ENCODE results near the gene MFAP1.

MFAP1 gene

DNA sequence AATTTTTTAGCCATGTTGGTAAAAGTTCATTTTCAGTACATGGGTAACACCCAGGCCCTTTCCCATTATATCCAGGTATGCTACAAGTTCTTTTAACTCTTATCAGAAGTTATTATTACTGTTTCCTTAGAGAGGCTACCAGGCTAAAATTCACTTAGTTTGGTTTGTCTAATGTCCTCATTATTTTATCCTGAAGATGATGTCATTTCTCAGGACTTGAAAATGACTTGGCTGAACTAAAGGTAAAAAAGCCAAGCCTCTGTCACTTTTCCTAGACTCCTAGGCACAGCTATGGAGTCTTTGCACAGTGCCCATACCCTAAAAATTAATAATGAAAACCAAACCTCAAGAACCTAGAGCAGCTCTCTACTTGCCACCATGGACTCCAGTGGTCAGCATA, 51.9 kb downstream of the MFAP1 start:
- no peak overlapping the region for H3K27ac ChIP-seq
- TF ChIP-seq, protein P1, sequence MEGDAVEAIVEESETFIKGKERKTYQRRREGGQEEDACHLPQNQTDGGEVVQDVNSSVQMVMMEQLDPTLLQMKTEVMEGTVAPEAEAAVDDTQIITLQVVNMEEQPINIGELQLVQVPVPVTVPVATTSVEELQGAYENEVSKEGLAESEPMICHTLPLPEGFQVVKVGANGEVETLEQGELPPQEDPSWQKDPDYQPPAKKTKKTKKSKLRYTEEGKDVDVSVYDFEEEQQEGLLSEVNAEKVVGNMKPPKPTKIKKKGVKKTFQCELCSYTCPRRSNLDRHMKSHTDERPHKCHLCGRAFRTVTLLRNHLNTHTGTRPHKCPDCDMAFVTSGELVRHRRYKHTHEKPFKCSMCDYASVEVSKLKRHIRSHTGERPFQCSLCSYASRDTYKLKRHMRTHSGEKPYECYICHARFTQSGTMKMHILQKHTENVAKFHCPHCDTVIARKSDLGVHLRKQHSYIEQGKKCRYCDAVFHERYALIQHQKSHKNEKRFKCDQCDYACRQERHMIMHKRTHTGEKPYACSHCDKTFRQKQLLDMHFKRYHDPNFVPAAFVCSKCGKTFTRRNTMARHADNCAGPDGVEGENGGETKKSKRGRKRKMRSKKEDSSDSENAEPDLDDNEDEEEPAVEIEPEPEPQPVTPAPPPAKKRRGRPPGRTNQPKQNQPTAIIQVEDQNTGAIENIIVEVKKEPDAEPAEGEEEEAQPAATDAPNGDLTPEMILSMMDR (IDR thresholded peaks at IDR 0.05), result no peak
- H3K4me3 ChIP-seq, result no peak overlapping the region
- no peak for DNase-seq (ENCODE audit: low spot score)

DNA sequence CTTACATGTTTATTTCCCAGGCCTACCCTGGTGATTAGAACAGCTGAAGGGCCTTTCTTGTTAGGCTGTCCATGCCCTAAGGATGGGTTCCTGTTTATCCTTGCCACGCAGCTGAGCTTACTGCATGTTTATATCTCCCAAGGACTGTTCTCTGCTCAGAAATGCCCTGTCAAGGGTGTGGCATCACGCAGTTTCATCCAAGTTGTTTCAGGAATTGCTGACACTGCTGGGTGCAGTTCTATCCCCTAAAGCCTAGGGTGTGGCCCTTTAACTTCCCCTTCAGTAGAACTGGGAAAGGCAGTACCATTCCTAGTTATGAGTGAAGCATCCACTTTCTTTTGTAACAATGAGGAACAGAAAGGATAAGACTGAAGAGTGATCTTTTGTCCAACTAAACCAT, 52.7 kb downstream of the MFAP1 start:
- TF ChIP-seq, protein P1 (IDR thresholded peaks at IDR 0.05), result no peak
- DNase-seq (ENCODE audit: low spot score), result no peak
- Histone ChIP-seq H3K4me3 (no peak overlapping the region), H3K27ac (no peak overlapping the region)

DNA sequence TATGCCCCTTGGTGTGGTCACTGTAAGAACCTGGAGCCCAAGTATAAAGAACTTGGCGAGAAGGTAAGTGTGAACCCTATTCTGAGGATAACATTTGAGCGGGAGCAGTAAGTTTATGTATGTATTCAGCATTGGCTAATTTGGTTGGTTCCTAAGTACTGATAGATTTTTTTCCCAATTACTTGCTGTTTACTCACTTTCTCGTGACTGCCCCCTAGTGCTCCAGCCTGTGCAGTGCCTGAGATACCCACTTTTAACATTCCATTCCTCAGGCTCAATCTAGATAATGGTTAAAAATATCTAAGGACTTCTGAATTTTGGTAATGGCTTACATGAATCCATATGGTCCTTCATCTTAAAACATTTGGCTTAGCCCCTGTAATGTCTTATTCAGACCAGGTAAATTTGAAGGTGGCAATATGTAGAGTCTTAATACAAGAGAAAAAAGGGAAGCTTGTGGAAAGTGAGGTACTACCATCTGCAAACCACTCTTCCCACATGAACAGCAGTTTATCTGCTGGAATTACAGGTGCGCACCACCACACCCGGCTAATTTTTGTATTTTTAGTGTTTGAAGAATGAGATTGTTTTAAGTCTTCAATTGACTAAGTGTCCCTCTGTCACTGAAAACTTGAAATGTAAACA, 54.8 kb downstream of the MFAP1 start:
- H3K4me3 ChIP-seq, result no peak overlapping the region
- TF ChIP-seq, protein P1 (IDR thresholded peaks at IDR 0.05), result peak; percentile 65
- no peak overlapping the region for H3K27ac ChIP-seq
- no peak for DNase-seq (ENCODE audit: low spot score)

- TF ChIP-seq, protein P1 (IDR thresholded peaks at IDR 0.05), result no peak
- Histone ChIP-seq H3K27ac (no peak overlapping the region), H3K4me3 (no peak overlapping the region)
- no peak for DNase-seq (ENCODE audit: low spot score)
Measured at GRCh38 chr15:43763819-43764446, 60.6 kb downstream of the MFAP1 start.

GRCh38 chr15:43762824-43763223, 61.7 kb downstream of the MFAP1 start:
- TF ChIP-seq, protein P1 (IDR thresholded peaks at IDR 0.05), result no peak
- Histone ChIP-seq H3K4me3 (no peak overlapping the region), H3K27ac (no peak overlapping the region)
- DNase-seq (ENCODE audit: low spot score), result no peak
